MV-4-11 (cell line): Measurements from ENCODE around the gene IRX3.

Source experiments
- DNase-seq: peaks from one replicate; lab custom pipeline; 2025; lab: John Stamatoyannopoulos, UW

Gene IRX3

GRCh38 chr16:54290833-54291655 is 4.5 kb upstream of the IRX3 start:
- DNase-seq, result no peak

GRCh38 chr16:54289945-54290832 is 3.6 kb upstream of the IRX3 start:
- DNase-seq, result no peak

GRCh38 chr16:54289242-54289944 is 2.8 kb upstream of the IRX3 start:
- DNase-seq, result no peak

- DNase-seq, result no peak
Measured at GRCh38 chr16:54288835-54289241, 2.3 kb upstream of the IRX3 start.

GRCh38 chr16:54288030-54288834 is 1.6 kb upstream of the IRX3 start:
- no peak for DNase-seq

- no peak for DNase-seq
Measured at GRCh38 chr16:54287131-54288029, 793 bp upstream of the IRX3 start.

GRCh38 chr16:54286090-54286365 is 559 bp downstream of the IRX3 start:
- DNase-seq, result no peak

- DNase-seq, result peak; percentile 48
Measured at GRCh38 chr16:54285414-54286089, 1.0 kb downstream of the IRX3 start.

GRCh38 chr16:54284931-54285413 is 1.6 kb downstream of the IRX3 start:
- DNase-seq, result peak; percentile 46

- DNase-seq, result no peak
Measured at GRCh38 chr16:54284319-54284930, 2.2 kb downstream of the IRX3 start.

- peak; percentile 26 for DNase-seq
Measured at GRCh38 chr16:54283725-54284318, 2.8 kb downstream of the IRX3 start.

GRCh38 chr16:54282928-54283724 is 3.5 kb downstream of the IRX3 start:
- peak; percentile 18 for DNase-seq

GRCh38 chr16:54282202-54282927 is 4.2 kb downstream of the IRX3 start:
- peak; percentile 50 for DNase-seq

GRCh38 chr16:54281535-54282201 is 4.9 kb downstream of the IRX3 start:
- DNase-seq, result no peak

GRCh38 chr16:54280751-54281150 is 5.8 kb downstream of the IRX3 start:
- peak; percentile 43 for DNase-seq

GRCh38 chr16:54277845-54278703 is 8.5 kb downstream of the IRX3 start:
- DNase-seq, result no peak
